ENCODE measurements around the gene CT55.
"Not testable (repeated sequence)": the region's sequence is repeated elsewhere in the genome, so short reads cannot be mapped to it uniquely, and the experiment has no call there.

GRCh38 chrX:135126145-135126544 is 45.1 kb downstream of the CT55 start:
- TF ChIP-seq CTCF, POLR2A, POLR2AphosphoS5, EP300 (IDR thresholded peaks at IDR 0.05): not testable (repeated sequence)
